WTC11 (cell line): ENCODE results near the gene CRACR2A. TPM values are rescaled to one million over a fixed set of nuclear protein-coding genes. Genes with fewer than 3 reads are reported as not detected.

Experiments
- ATAC-seq: fragments of 200-7000 bp; cut with Tn5 transposase; 2 replicates; pipeline ENCODE4 v1.10.0; 2021; ENCODE audit warnings: mild to moderate bottlenecking, moderate library complexity
- CTCF ChIA-PET: fragments of 300-600 bp; sonication (Branson Sonifier 250); formaldehyde crosslinking; loops from one replicate; lab custom pipeline; 2021; ENCODE audit warnings: antibody characterized with exemption; lab: Charles Lee
- POLR2A ChIA-PET: fragments of 350-600 bp; sonication (Branson Sonifier 250); formaldehyde crosslinking; loops from one replicate; lab custom pipeline; 2021; ENCODE audit warnings: antibody characterized with exemption; lab: Charles Lee
- DNase-seq: peaks from one replicate; pipeline ENCODE4 v3.0.0; 2021; ENCODE audit warnings: low spot score
- H3K27ac Mint-ChIP-seq: 2 replicates; pipeline ENCODE4 v1.8.0; 2021; ENCODE audit warnings: mixed read lengths
- H3K27me3 Mint-ChIP-seq: 2 replicates; pipeline ENCODE4 v1.8.0; 2021; ENCODE audit warnings: low read depth, mild to moderate bottlenecking, moderate library complexity, mixed read lengths
- H3K36me3 Mint-ChIP-seq: 2 replicates; pipeline ENCODE4 v1.8.0; 2021; ENCODE audit warnings: mixed read lengths
- H3K4me1 Mint-ChIP-seq: 2 replicates; pipeline ENCODE4 v1.8.0; 2022; ENCODE audit warnings: mixed read lengths
- H3K4me3 Mint-ChIP-seq: 2 replicates; pipeline ENCODE4 v1.8.0; 2021; ENCODE audit warnings: mild to moderate bottlenecking, moderate library complexity, mixed read lengths
- H3K9me3 Mint-ChIP-seq: 2 replicates; pipeline ENCODE4 v1.8.0; 2021; ENCODE audit warnings: mixed read lengths
- CDX4 ChIP-seq: fragments of 250-450 bp; sonication (Bioruptor Pico); IDR thresholded peaks from 2 replicates; pipeline ENCODE4 v1.9.0; 2021; ENCODE audit warnings: moderate library complexity, mild to moderate bottlenecking, inconsistent platforms, borderline replicate concordance
- CREB1 ChIP-seq: sonication (generic); formaldehyde crosslinking; IDR thresholded peaks from 2 replicates; pipeline ENCODE4 v1.8.0; 2023; ENCODE audit warnings: mild to moderate bottlenecking, missing genetic modification reagents
- EMX1 ChIP-seq: fragments of 250-450 bp; sonication (Bioruptor Pico); IDR thresholded peaks from 2 replicates; pipeline ENCODE4 v1.8.0; 2021; ENCODE audit warnings: mild to moderate bottlenecking
- FOXJ3 ChIP-seq: sonication (generic); formaldehyde crosslinking; IDR thresholded peaks from 2 replicates; pipeline ENCODE4 v1.9.0; 2021; ENCODE audit warnings: missing genetic modification reagents, mild to moderate bottlenecking, borderline replicate concordance
- HMGA2 ChIP-seq: fragments of 250-450 bp; sonication (Bioruptor Pico); IDR thresholded peaks from 2 replicates; pipeline ENCODE4 v1.4.0; 2021; ENCODE audit warnings: mild to moderate bottlenecking, moderate library complexity
- IRF2 ChIP-seq: sonication (generic); formaldehyde crosslinking; IDR thresholded peaks from 2 replicates; pipeline ENCODE4 v1.8.0; 2022; ENCODE audit warnings: low read depth, missing genetic modification reagents, borderline replicate concordance
- NFATC4 ChIP-seq: fragments of 250-450 bp; sonication (Bioruptor Pico); IDR thresholded peaks from 2 replicates; pipeline ENCODE4 v1.9.0; 2021; ENCODE audit warnings: mild to moderate bottlenecking
- NR3C1 ChIP-seq: sonication (generic); formaldehyde crosslinking; conservative IDR thresholded peaks from 2 replicates; pipeline ENCODE4 v1.8.1; 2023; ENCODE audit warnings: low read depth, mild to moderate bottlenecking, missing genetic modification reagents
- OVOL2 ChIP-seq: fragments of 250-450 bp; sonication (Bioruptor Pico); IDR thresholded peaks from 2 replicates; pipeline ENCODE4 v1.9.0; 2021; ENCODE audit warnings: mild to moderate bottlenecking, borderline replicate concordance
- PRDM15 ChIP-seq: sonication (generic); formaldehyde crosslinking; IDR thresholded peaks from 2 replicates; pipeline ENCODE4 v1.8.0; 2022; ENCODE audit warnings: missing genetic modification reagents
- RORB ChIP-seq: fragments of 250-450 bp; sonication (Bioruptor Pico); IDR thresholded peaks from 2 replicates; pipeline ENCODE4 v1.9.0; 2021; ENCODE audit warnings: mild to moderate bottlenecking
- SMAD3 ChIP-seq: sonication (generic); formaldehyde crosslinking; IDR thresholded peaks from 2 replicates; pipeline ENCODE4 v1.8.0; 2022; ENCODE audit warnings: missing genetic modification reagents, mild to moderate bottlenecking, borderline replicate concordance
- USF1 ChIP-seq: sonication (generic); formaldehyde crosslinking; IDR thresholded peaks from 2 replicates; pipeline ENCODE4 v1.8.0; 2022; ENCODE audit warnings: mild to moderate bottlenecking, missing genetic modification reagents
- ZNF138 ChIP-seq: sonication (generic); formaldehyde crosslinking; conservative IDR thresholded peaks from 2 replicates; pipeline ENCODE4 v1.8.1; 2022; ENCODE audit warnings: mild to moderate bottlenecking, moderate library complexity, missing genetic modification reagents
- ZNF317 ChIP-seq: sonication (generic); formaldehyde crosslinking; IDR thresholded peaks from 2 replicates; pipeline ENCODE4 v1.8.1; 2023; ENCODE audit warnings: low read depth, mild to moderate bottlenecking, moderate library complexity, missing genetic modification reagents, borderline replicate concordance
- ZNF423 ChIP-seq: fragments of 250-450 bp; sonication (Bioruptor Pico); IDR thresholded peaks from 2 replicates; pipeline ENCODE4 v2.1.2; 2022; ENCODE audit warnings: mild to moderate bottlenecking, moderate library complexity
- ZSCAN18 ChIP-seq: fragments of 250-450 bp; sonication (Bioruptor Pico); IDR thresholded peaks from 2 replicates; pipeline ENCODE4 v2.1.2; 2022; ENCODE audit warnings: mild to moderate bottlenecking, moderate library complexity
- total RNA-seq: library from RNA; stranded (reverse); gene quantifications from 3 replicates; pipeline ENCODE4 v1.2.3, GENCODE V29; 2021
- TF ChIP-seq, protein P1 (sequence below): fragments of 250-450 bp; sonication (Bioruptor Pico); IDR thresholded peaks from 2 replicates; pipeline ENCODE4 v1.9.0; 2021; ENCODE audit warnings: mild to moderate bottlenecking, borderline replicate concordance
- TF ChIP-seq, protein P2 (sequence below): fragments of 250-450 bp; sonication (Bioruptor Pico); IDR thresholded peaks from 2 replicates; pipeline ENCODE4 v1.8.0; 2021; ENCODE audit warnings: mild to moderate bottlenecking
- TF ChIP-seq, protein P3 (sequence below): sonication (generic); formaldehyde crosslinking; conservative IDR thresholded peaks from 2 replicates; pipeline ENCODE4 v1.8.1; 2022; ENCODE audit warnings: mild to moderate bottlenecking, missing genetic modification reagents

Gene CRACR2A
- total RNA-seq, 1 experiment from 2014 or later, result 2.6 TPM

DNA sequence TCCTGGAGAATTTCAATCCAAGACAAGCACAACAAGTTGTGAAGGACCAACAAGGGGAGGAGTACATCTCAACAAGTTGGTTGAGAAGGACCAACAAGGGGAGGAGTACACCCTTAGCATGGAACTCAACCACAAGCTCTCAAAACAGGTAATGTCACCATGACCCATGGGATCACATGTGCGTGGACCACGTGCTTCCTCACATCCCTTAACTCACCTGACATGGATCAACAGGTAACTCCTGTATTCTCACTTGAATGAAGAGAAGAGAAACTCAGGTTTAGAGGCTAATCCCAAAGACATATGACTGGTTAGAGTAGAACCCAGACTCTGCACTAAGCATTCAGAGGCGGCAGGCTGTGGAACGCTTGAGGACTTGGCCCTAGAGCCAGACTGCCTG, 6.2 kb downstream of the CRACR2A start (continued):
- no peak for TF ChIP-seq PRDM15 (CRISPR knock-in tag)
- TF ChIP-seq ZNF317, result no peak

GRCh38 chr12:3745152-3745551, 7.8 kb downstream of the CRACR2A start:
- no peaks in the 10 kb centered on the region for H3K36me3 Mint-ChIP-seq
- DNase-seq (no peak), ATAC-seq (no peak)
- H3K27me3 Mint-ChIP-seq, result no peaks in the 10 kb centered on the region
- no peaks in the 10 kb centered on the region for H3K4me1 Mint-ChIP-seq
- POLR2A ChIA-PET, result no interaction called here
- H3K9me3 Mint-ChIP-seq, result peaks cover 8% of the 10 kb centered on the region
- no peak overlapping the region for H3K27ac Mint-ChIP-seq
- CTCF ChIA-PET, result interaction anchor here (0.6 kb wide), 1 partner anchor 160 kb away, joined by 3 read pairs; no protein-coding TSS in a partner anchor
- no peak overlapping the region for H3K4me3 Mint-ChIP-seq
- TF ChIP-seq EMX1 (CRISPR knock-in tag), result no peak
- TF ChIP-seq USF1 (CRISPR knock-in tag), result no peak
- TF ChIP-seq, protein P1, sequence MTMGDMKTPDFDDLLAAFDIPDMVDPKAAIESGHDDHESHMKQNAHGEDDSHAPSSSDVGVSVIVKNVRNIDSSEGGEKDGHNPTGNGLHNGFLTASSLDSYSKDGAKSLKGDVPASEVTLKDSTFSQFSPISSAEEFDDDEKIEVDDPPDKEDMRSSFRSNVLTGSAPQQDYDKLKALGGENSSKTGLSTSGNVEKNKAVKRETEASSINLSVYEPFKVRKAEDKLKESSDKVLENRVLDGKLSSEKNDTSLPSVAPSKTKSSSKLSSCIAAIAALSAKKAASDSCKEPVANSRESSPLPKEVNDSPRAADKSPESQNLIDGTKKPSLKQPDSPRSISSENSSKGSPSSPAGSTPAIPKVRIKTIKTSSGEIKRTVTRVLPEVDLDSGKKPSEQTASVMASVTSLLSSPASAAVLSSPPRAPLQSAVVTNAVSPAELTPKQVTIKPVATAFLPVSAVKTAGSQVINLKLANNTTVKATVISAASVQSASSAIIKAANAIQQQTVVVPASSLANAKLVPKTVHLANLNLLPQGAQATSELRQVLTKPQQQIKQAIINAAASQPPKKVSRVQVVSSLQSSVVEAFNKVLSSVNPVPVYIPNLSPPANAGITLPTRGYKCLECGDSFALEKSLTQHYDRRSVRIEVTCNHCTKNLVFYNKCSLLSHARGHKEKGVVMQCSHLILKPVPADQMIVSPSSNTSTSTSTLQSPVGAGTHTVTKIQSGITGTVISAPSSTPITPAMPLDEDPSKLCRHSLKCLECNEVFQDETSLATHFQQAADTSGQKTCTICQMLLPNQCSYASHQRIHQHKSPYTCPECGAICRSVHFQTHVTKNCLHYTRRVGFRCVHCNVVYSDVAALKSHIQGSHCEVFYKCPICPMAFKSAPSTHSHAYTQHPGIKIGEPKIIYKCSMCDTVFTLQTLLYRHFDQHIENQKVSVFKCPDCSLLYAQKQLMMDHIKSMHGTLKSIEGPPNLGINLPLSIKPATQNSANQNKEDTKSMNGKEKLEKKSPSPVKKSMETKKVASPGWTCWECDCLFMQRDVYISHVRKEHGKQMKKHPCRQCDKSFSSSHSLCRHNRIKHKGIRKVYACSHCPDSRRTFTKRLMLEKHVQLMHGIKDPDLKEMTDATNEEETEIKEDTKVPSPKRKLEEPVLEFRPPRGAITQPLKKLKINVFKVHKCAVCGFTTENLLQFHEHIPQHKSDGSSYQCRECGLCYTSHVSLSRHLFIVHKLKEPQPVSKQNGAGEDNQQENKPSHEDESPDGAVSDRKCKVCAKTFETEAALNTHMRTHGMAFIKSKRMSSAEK (CRISPR knock-in tag), result no peak
- TF ChIP-seq NR3C1, result no peak
- TF ChIP-seq RORB, result no peak
- TF ChIP-seq, protein P2, sequence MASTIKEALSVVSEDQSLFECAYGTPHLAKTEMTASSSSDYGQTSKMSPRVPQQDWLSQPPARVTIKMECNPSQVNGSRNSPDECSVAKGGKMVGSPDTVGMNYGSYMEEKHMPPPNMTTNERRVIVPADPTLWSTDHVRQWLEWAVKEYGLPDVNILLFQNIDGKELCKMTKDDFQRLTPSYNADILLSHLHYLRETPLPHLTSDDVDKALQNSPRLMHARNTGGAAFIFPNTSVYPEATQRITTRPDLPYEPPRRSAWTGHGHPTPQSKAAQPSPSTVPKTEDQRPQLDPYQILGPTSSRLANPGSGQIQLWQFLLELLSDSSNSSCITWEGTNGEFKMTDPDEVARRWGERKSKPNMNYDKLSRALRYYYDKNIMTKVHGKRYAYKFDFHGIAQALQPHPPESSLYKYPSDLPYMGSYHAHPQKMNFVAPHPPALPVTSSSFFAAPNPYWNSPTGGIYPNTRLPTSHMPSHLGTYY (CRISPR knock-in tag), result no peak
- TF ChIP-seq ZNF423 (CRISPR knock-in tag), result no peak
- no peak for TF ChIP-seq FOXJ3 (CRISPR knock-in tag)
- TF ChIP-seq CDX4 (CRISPR knock-in tag), result no peak
- TF ChIP-seq CREB1 (CRISPR knock-in tag), result no peak
- TF ChIP-seq, protein P3, sequence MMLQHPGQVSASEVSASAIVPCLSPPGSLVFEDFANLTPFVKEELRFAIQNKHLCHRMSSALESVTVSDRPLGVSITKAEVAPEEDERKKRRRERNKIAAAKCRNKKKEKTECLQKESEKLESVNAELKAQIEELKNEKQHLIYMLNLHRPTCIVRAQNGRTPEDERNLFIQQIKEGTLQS (CRISPR knock-in tag), result no peak
- TF ChIP-seq IRF2 (CRISPR knock-in tag), result no peak
- TF ChIP-seq HMGA2, result no peak
- TF ChIP-seq PRDM15 (CRISPR knock-in tag), result no peak
- no peak for TF ChIP-seq ZSCAN18
- TF ChIP-seq NFATC4 (CRISPR knock-in tag), result no peak
- TF ChIP-seq SMAD3 (CRISPR knock-in tag), result no peak
- no peak for TF ChIP-seq OVOL2
- TF ChIP-seq ZNF138 (CRISPR knock-in tag), result no peak
